HepG2 (cell line): ENCODE data around the gene RHOD. TPM values are rescaled to one million over a fixed set of nuclear protein-coding genes. Genes with fewer than 3 reads are reported as not detected.

Experiments
- ATAC-seq: fragments of 200-7000 bp; cut with Tn5 transposase; 3 replicates; pipeline ENCODE4 v1.9.1; 2020; ENCODE audit warnings: mild to moderate bottlenecking, moderate library complexity
- BruUV-seq: library from RNA; stranded (reverse); fragments of 400-500 nt; replicated peaks from 2 replicates; lab custom pipeline; 2021; lab: Mats Ljungman, UMichigan
- CTCF ChIA-PET: fragments of 300-600 bp; formaldehyde crosslinking; extraction: SDS; loops from one replicate; lab custom pipeline; 2021; ENCODE audit warnings: low total read pairs, inconsistent platforms, low intra/inter-chr PET ratio; lab: Yijun Ruan, JAX
- POLR2A ChIA-PET: fragments of 350-600 bp; sonication (Branson Sonifier 250); formaldehyde crosslinking; loops from one replicate; lab custom pipeline; 2020; ENCODE audit warnings: antibody characterized with exemption, inconsistent platforms; lab: Yijun Ruan, JAX
- DNase-seq: peaks from one replicate; pipeline ENCODE4 v3.0.0-alpha.2; 2015; ENCODE audit warnings: low spot score
- FAIRE-seq: peaks from 3 replicates; lab custom pipeline; 2011; peaks lifted over from hg19 to GRCh38; lab: Jason Lieb, UNC
- H2AFZ ChIP-seq: one replicate; pipeline ENCODE4 v1.6.1; 2011; ENCODE audit warnings: low read length, inconsistent platforms
- H3K27ac ChIP-seq: fragments of 300-600 bp; 3 replicates; pipeline ENCODE4 v1.8.0; 2011; ENCODE audit warnings: mixed run types, mild to moderate bottlenecking, mixed read lengths, low read length, inconsistent platforms; ENCODE audit not compliant: insufficient read depth; ENCODE audit errors: extremely low read length
- H3K27me3 ChIP-seq, 2 experiments: fragments of 200-600 bp in 1 of 2; 2 replicates in 1 of 2; 3 replicates in 1 of 2; pipeline versions ENCODE4 v1.6.0 to v1.8.0; 2011; ENCODE audit warnings: low read length in 2 of 2, mild to moderate bottlenecking in 2 of 2, moderate library complexity in 2 of 2, inconsistent platforms in 1 of 2; ENCODE audit not compliant: insufficient read depth in 2 of 2, control insufficient read depth in 1 of 2
- H3K36me3 ChIP-seq, 2 experiments: fragments of 200-600 bp in 1 of 2; replicated peaks in 1 of 2; 2 replicates in 1 of 2; 3 replicates in 1 of 2; pipeline versions ENCODE4 v1.5.1 to v1.8.0; 2011; ENCODE audit warnings: low read length in 2 of 2, inconsistent platforms in 1 of 2; ENCODE audit not compliant: insufficient read depth in 2 of 2, control insufficient read depth in 1 of 2
- H3K4me1 ChIP-seq: 2 replicates; pipeline ENCODE4 v1.5.1; 2012; ENCODE audit warnings: low read length, inconsistent platforms; ENCODE audit not compliant: insufficient read depth
- H3K4me2 ChIP-seq: 2 replicates; pipeline ENCODE4 v1.6.0; 2011; ENCODE audit warnings: low read depth, low read length, inconsistent platforms
- H3K4me3 ChIP-seq, 3 experiments: fragments of 200-600 bp in 1 of 3; sonication (generic), shearing (Covaris generic) in 1 of 3; replicated peaks in 1 of 3; 2 replicates each; pipeline ENCODE4 v1.5.1; 2011 to 2016; ENCODE audit warnings: low read length in 3 of 3, inconsistent platforms in 2 of 3, low read depth in 2 of 3, mild to moderate bottlenecking in 2 of 3, control low read depth in 1 of 3, mixed read lengths in 1 of 3; ENCODE audit not compliant: insufficient read depth in 1 of 3
- H3K79me2 ChIP-seq: one replicate; pipeline ENCODE4 v1.6.1; 2011; ENCODE audit warnings: low read length, inconsistent platforms; ENCODE audit not compliant: insufficient read depth
- H3K9ac ChIP-seq: 2 replicates; pipeline ENCODE4 v1.6.0; 2011; ENCODE audit warnings: mild to moderate bottlenecking, low read depth, low read length, inconsistent platforms; ENCODE audit not compliant: insufficient read depth
- H3K9me3 ChIP-seq: 2 replicates; pipeline ENCODE4 v1.5.1; 2012; ENCODE audit warnings: mild to moderate bottlenecking, low read length
- H4K20me1 ChIP-seq: 2 replicates; pipeline ENCODE4 v1.6.0; 2011; ENCODE audit warnings: inconsistent platforms, mild to moderate bottlenecking, low read length, moderate library complexity; ENCODE audit not compliant: insufficient read depth
- BATF2 ChIP-seq: sonication (generic); formaldehyde crosslinking; IDR thresholded peaks from 2 replicates; pipeline ENCODE4 v1.8.0; 2022; ENCODE audit warnings: mild to moderate bottlenecking, missing genetic modification reagents, moderate library complexity
- PRDM10 ChIP-seq: sonication (generic); formaldehyde crosslinking; IDR thresholded peaks from 2 replicates; pipeline ENCODE4 v1.4.0; 2020; ENCODE audit warnings: low read depth, missing genetic modification reagents
- SALL2 ChIP-seq: sonication (generic); formaldehyde crosslinking; IDR thresholded peaks from 2 replicates; pipeline ENCODE4 v1.8.1; 2023; ENCODE audit warnings: mild to moderate bottlenecking, missing genetic modification reagents, inconsistent platforms
- ZNF333 ChIP-seq: sonication (generic); formaldehyde crosslinking; IDR thresholded peaks from 2 replicates; pipeline ENCODE4 v1.4.0; 2020; ENCODE audit warnings: mild to moderate bottlenecking, missing genetic modification reagents, borderline replicate concordance
- ZNF768 ChIP-seq: sonication (generic); formaldehyde crosslinking; IDR thresholded peaks from 2 replicates; pipeline ENCODE4 v1.4.0; 2020; ENCODE audit warnings: missing genetic modification reagents
- ZNF770 ChIP-seq: sonication (generic); formaldehyde crosslinking; IDR thresholded peaks from 2 replicates; pipeline ENCODE4 v1.5.0; 2020; ENCODE audit warnings: mild to moderate bottlenecking, missing genetic modification reagents
- WGBS: methylation state at CpG from one replicate; pipeline ENCODE4 v1.1.6; 2017; ENCODE audit warnings: low lambda C conversion rate; 5-methylcytosine and 5-hydroxymethylcytosine counted together
- in situ Hi-C: cut with HindIII; loops from 2 replicates; pipeline ENCODE4 v1.10.0; 2017; ENCODE audit warnings: low pct_unique_long_range_greater_than_20kb; ENCODE audit not compliant: extremely low pct_ligation_motif_present
- intact Hi-C: fragments of 100-400 bp; cut with micrococcal nuclease; formaldehyde crosslinking; loops from one replicate; pipeline ENCODE4 v1.10.0; 2022; ENCODE audit not compliant: unreplicated experiment
- polyA plus RNA-seq, 8 experiments: library from polyadenylated mRNA; depleted of rRNA in 3 of 8; stranded (reverse) in 7 of 8; unstranded in 1 of 8; fragments of >200 nt; fragmentation: Illumina TruSeq in 4 of 8; extraction: Trizol in 4 of 8; gene quantifications; 2 replicates each; pipeline versions ENCODE4 v1.2.1 to v1.2.3, GENCODE V29; 2011 to 2016; ENCODE audit warnings: low read depth in 4 of 8, missing spikeins in 1 of 8, mixed read lengths in 1 of 8; ENCODE audit not compliant: insufficient read depth in 1 of 8
- total RNA-seq, 5 experiments: library from RNA; depleted of rRNA; stranded (reverse); fragments of >200 nt; fragmentation: Illumina TruSeq; extraction: Trizol; gene quantifications; 2 replicates each; pipeline ENCODE4 v1.2.3, GENCODE V29; 2016; ENCODE audit warnings: low read depth in 1 of 5

Gene RHOD
- total and polyA plus RNA-seq, 2 of the 13 experiments (the other 11 are each of a cell fraction or from before 2014, with no cell fraction given): 0.27 to 0.98 TPM

- TF ChIP-seq SALL2 (CRISPR knock-in tag) (no peak), ZNF768 (CRISPR knock-in tag) (peak; percentile 95)
- Histone ChIP-seq H3K27ac (no peak overlapping the region), H3K9ac (no peak overlapping the region), H3K4me1 (peaks cover 50% of the 10 kb centered on the region), H3K36me3 (no peaks in the 10 kb centered on the region), H3K4me2 (no peak overlapping the region), H3K27me3 (peaks cover 1 to 24% of the 10 kb centered on the region in 2 experiments; a peak in 2 of 5 replicates), H4K20me1 (no peaks in the 10 kb centered on the region), H2AFZ (no peak overlapping the region), H3K4me3 (no peak overlapping the region), H3K9me3 (no peaks in the 10 kb centered on the region), H3K79me2 (no peaks in the 10 kb centered on the region)
- POLR2A ChIA-PET: no interaction called here
- FAIRE-seq: no peak
- intact Hi-C loops (no loop called here), in situ Hi-C loops (no loop called here)
- ATAC-seq: no peak
- WGBS: 55% methylated on average over 8 of the region's 9 CpGs
- BruUV-seq: no TSS peak
- DNase-seq: no peak
- CTCF ChIA-PET: no interaction called here
Measured at GRCh38 chr11:67051180-67051893, 5.3 kb upstream of the RHOD start.

- peaks cover 1 to 22% of the 10 kb centered on the region in 2 experiments; a peak in 1 of 5 replicates for H3K27me3 ChIP-seq
- peaks cover 55% of the 10 kb centered on the region for H3K4me1 ChIP-seq
- H3K4me2 ChIP-seq: no peak overlapping the region
- in situ Hi-C loops: no loop called here
- no peak for TF ChIP-seq PRDM10
- no peak for TF ChIP-seq ZNF770
- no peak for TF ChIP-seq ZNF333 (CRISPR knock-in tag)
- TF ChIP-seq BATF2: no peak
- ATAC-seq (no peak), DNase-seq (no peak), FAIRE-seq (no peak)
- WGBS: 55% methylated on average over 4 of the region's 4 CpGs
- no peak overlapping the region for H3K4me3 ChIP-seq
- H3K36me3 ChIP-seq: no peaks in the 10 kb centered on the region
- intact Hi-C loops: no loop called here
- BruUV-seq: no TSS peak
- no peaks in the 10 kb centered on the region for H3K9me3 ChIP-seq
- CTCF ChIA-PET: no interaction called here
- H3K27ac ChIP-seq: no peak overlapping the region
- H3K79me2 ChIP-seq: no peaks in the 10 kb centered on the region
- no peak overlapping the region for H2AFZ ChIP-seq
- H3K9ac ChIP-seq: no peak overlapping the region
- POLR2A ChIA-PET: no interaction called here
- no peaks in the 10 kb centered on the region for H4K20me1 ChIP-seq
Measured at GRCh38 chr11:67051945-67052488, 4.6 kb upstream of the RHOD start.
